Thymus (tissue), 11 donors: ENCODE results near the gene KANSL1. TPM values are rescaled to one million over a fixed set of nuclear protein-coding genes. Genes with fewer than 3 reads are reported as not detected.

Source experiments
- DNase-seq, 9 donors: peaks; one replicate each; pipeline ENCODE4 v3.0.0-alpha.2; 2013; ENCODE audit warnings: low spot score in 9 of 9, low read depth in 6 of 9, missing footprints in 1 of 9
- H3K27ac ChIP-seq, 2 donors: one replicate each; pipeline ENCODE4 v1.5.1; 2013; ENCODE audit warnings: control low read depth in 1 of 2, low read depth in 1 of 2, low read length in 1 of 2, mild to moderate bottlenecking in 1 of 2, moderate library complexity in 1 of 2
- H3K27me3 ChIP-seq, 2 donors: one replicate each; pipeline ENCODE4 v1.5.1; 2013; ENCODE audit warnings: low read length in 1 of 2; ENCODE audit not compliant: control insufficient read depth in 2 of 2, insufficient read depth in 1 of 2
- H3K36me3 ChIP-seq, 2 donors: one replicate each; pipeline ENCODE4 v1.5.1; 2013; ENCODE audit warnings: low read length in 1 of 2, mild to moderate bottlenecking in 1 of 2, moderate library complexity in 1 of 2; ENCODE audit not compliant: control insufficient read depth in 2 of 2, insufficient read depth in 2 of 2
- H3K4me1 ChIP-seq, 2 donors: one replicate each; pipeline ENCODE4 v1.5.1; 2013; ENCODE audit warnings: low read length in 2 of 2; ENCODE audit not compliant: control insufficient read depth in 2 of 2, insufficient read depth in 2 of 2
- H3K4me3 ChIP-seq, 2 donors: one replicate each; pipeline ENCODE4 v1.5.1; 2013; ENCODE audit warnings: low read length in 2 of 2, control low read depth in 1 of 2, mild to moderate bottlenecking in 1 of 2
- H3K9me3 ChIP-seq, 2 donors: one replicate each; pipeline ENCODE4 v1.5.1; 2013; ENCODE audit warnings: low read length in 1 of 2, mild to moderate bottlenecking in 1 of 2; ENCODE audit not compliant: control insufficient read depth in 2 of 2, insufficient read depth in 1 of 2
- WGBS: extraction: QIAGEN DNeasy Blood & Tissue Kit; methylation state at CpG from one replicate; pipeline ENCODE4 v1.1.7; 2013; 5-methylcytosine and 5-hydroxymethylcytosine counted together
- polyA plus RNA-seq: library from polyadenylated mRNA; stranded (reverse); fragments of 200-250 nt; gene quantifications from one replicate; pipeline ENCODE4 v1.2.3, GENCODE V29; 2013
- total RNA-seq: library from RNA; stranded (reverse); fragments of 120-200 nt; gene quantifications from one replicate; pipeline ENCODE4 v1.2.4, GENCODE V29; 2013
- donor health status: healthy.

The KANSL1 gene
- total and polyA plus RNA-seq, 2 donors: 22.3 to 101 TPM

- H3K36me3 ChIP-seq: no peaks in the 10 kb centered on the region
- whole genome bisulfite sequencing: 95% methylated on average over 10 of the region's 10 CpGs
- no peak overlapping the region for H3K4me3 ChIP-seq
- peaks cover 0 to 4% of the 10 kb centered on the region in 2 donors for H3K27me3 ChIP-seq
- no peaks in the 10 kb centered on the region for H3K9me3 ChIP-seq
- DNase-seq: no peak
- H3K27ac ChIP-seq: no peak overlapping the region
- no peaks in the 10 kb centered on the region for H3K4me1 ChIP-seq
Measured at GRCh38 chr17:45992904-45993303, 200.3 kb downstream of the KANSL1 start.

DNA sequence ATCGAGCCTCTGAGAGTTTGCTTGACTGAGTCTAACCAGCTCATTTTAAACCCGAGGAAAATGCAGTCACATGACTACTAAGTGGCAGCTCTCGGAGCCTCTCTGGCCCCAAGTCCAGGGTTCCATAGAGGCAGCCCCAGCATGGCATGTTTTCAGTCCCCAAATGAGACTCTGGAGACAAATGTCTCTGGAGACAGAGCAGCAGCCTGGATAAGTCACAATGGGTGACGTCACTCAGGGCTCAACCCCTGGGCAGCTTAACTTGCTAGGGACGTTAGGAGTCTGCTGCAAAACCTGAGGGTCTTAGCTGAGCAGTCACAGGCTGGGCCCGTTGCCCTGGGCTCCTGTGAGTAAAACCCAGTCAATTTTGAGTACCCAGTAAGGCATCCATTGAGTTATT, 201.1 kb downstream of the KANSL1 start:
- 92% methylated on average over 6 of the region's 6 CpGs for WGBS
- no peaks in the 10 kb centered on the region for H3K9me3 ChIP-seq
- peaks cover 0 to 4% of the 10 kb centered on the region in 2 donors for H3K27me3 ChIP-seq
- H3K4me1 ChIP-seq: no peaks in the 10 kb centered on the region
- H3K36me3 ChIP-seq: no peaks in the 10 kb centered on the region
- no peak overlapping the region for H3K4me3 ChIP-seq
- no peak for DNase-seq
- H3K27ac ChIP-seq: no peak overlapping the region

DNA sequence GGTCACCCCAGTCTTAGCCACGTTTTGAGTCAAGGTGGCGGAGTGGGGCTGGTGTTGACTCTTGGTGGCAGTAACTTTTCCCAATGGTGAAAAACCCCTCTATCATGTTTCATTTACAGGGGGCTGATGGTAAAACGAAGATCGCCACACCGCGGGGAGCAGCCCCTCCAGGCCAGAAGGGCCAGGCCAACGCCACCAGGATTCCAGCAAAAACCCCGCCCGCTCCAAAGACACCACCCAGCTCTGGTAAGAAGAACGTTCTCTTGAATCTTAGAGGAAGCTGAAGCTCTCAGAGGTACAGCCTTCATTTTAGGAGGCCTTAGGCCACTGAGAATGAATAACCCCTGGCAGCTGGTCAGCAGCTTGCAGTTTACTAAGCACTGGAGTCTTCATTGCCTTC, 201.9 kb downstream of the KANSL1 start:
- H3K4me1 ChIP-seq: no peaks in the 10 kb centered on the region
- H3K4me3 ChIP-seq: no peak overlapping the region
- peaks cover 0 to 5% of the 10 kb centered on the region in 2 donors for H3K27me3 ChIP-seq
- WGBS: 88% methylated on average over 10 of the region's 10 CpGs
- H3K36me3 ChIP-seq: no peaks in the 10 kb centered on the region
- no peak for DNase-seq
- H3K27ac ChIP-seq: no peak overlapping the region
- no peaks in the 10 kb centered on the region for H3K9me3 ChIP-seq

GRCh38 chr17:45990886-45991285, 202.3 kb downstream of the KANSL1 start:
- Histone ChIP-seq H3K9me3 (no peaks in the 10 kb centered on the region), H3K4me3 (no peak overlapping the region), H3K27ac (no peak overlapping the region), H3K4me1 (no peaks in the 10 kb centered on the region), H3K27me3 (peaks cover 0 to 9% of the 10 kb centered on the region in 2 donors), H3K36me3 (no peaks in the 10 kb centered on the region)
- DNase-seq: no peak
- 94% methylated on average over 6 of the region's 6 CpGs for WGBS

GRCh38 chr17:45989759-45990158, 203.5 kb downstream of the KANSL1 start:
- DNase-seq: no peak
- Histone ChIP-seq H3K36me3 (no peaks in the 10 kb centered on the region), H3K4me1 (no peaks in the 10 kb centered on the region), H3K4me3 (no peak overlapping the region), H3K27me3 (peaks cover 0 to 7% of the 10 kb centered on the region in 2 donors), H3K27ac (no peak overlapping the region), H3K9me3 (no peaks in the 10 kb centered on the region)
- 90% methylated on average over 3 of the region's 3 CpGs for WGBS

DNA sequence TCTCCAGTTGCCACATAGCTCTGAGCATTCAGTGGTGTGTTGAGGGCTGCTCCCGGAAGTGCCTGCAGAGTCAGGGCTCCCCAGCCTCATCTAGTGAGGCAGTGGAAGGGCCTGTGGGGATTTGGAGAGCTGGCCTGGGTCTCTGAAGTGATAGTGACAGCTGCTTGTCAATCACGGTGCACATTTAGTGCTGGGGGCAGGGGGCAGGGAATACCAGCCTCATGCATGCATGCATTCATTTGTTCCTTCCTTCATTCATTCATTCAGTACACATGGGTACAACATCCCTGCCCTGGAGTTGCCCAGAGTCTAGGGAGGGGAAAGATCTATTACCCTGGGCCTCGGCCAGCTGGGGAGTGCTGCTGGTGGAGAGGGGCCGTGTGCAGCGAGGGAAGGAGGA, 205.5 kb downstream of the KANSL1 start:
- Histone ChIP-seq H3K4me3 (no peak overlapping the region), H3K27ac (no peak overlapping the region), H3K36me3 (no peaks in the 10 kb centered on the region), H3K27me3 (peaks cover 0 to 10% of the 10 kb centered on the region in 2 donors), H3K9me3 (no peaks in the 10 kb centered on the region), H3K4me1 (no peaks in the 10 kb centered on the region)
- no peak for DNase-seq
- WGBS: 95% methylated on average over 5 of the region's 5 CpGs

DNA sequence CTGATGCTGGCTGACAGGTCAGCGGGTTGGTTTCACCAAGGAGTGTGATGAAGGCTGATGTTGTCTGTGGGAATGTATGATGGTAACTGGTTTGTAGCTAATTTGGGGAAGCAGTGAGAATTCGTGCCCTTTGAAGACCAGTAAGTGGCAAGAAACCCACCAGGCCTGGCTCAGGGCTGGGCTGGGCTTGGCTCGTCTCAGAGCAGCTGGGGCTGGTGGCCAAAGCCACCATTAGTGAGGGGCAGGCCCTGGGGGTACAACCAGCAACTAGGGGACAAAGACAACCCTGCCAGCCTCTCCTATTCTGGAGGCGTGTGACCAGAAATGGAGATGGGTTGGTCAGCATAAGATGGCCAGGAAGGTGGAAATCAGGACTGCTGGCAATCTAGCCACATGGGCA, 207.2 kb downstream of the KANSL1 start:
- DNase-seq: no peak
- Histone ChIP-seq H3K4me3 (no peak overlapping the region), H3K27me3 (peaks cover 0 to 12% of the 10 kb centered on the region in 2 donors), H3K9me3 (no peaks in the 10 kb centered on the region), H3K4me1 (no peaks in the 10 kb centered on the region), H3K27ac (no peak overlapping the region), H3K36me3 (no peaks in the 10 kb centered on the region)
- 94% methylated on average over 4 of the region's 4 CpGs for WGBS

GRCh38 chr17:45985447-45985846, 207.8 kb downstream of the KANSL1 start:
- Histone ChIP-seq H3K27ac (no peak overlapping the region), H3K4me1 (no peaks in the 10 kb centered on the region), H3K9me3 (no peaks in the 10 kb centered on the region), H3K36me3 (no peaks in the 10 kb centered on the region), H3K27me3 (peaks cover 0 to 15% of the 10 kb centered on the region in 2 donors), H3K4me3 (no peak overlapping the region)
- 88% methylated on average over 4 of the region's 4 CpGs for WGBS
- no peak for DNase-seq

DNA sequence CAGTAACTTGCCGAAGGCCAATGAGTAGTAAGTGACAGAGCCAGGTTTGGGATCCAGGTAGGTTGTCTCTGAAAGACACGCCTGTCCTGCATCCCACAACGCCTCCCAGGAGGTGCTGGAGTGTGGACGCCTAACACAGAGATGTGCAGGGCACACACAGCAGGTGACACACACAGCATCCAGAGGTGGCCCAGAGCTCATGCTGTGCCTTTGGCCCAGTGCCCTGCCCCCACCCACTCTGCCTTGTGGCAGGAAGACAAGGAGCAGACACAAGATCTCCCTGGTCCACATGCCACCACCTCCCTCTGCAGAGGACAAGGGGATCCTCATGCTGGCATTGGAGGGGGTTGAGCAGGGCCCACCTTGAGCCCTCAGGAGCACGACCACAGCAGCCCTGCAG, 208.9 kb downstream of the KANSL1 start:
- WGBS: 90% methylated on average over 5 of the region's 5 CpGs
- Histone ChIP-seq H3K27me3 (peaks cover 0 to 15% of the 10 kb centered on the region in 2 donors), H3K9me3 (no peaks in the 10 kb centered on the region), H3K36me3 (no peaks in the 10 kb centered on the region), H3K4me3 (no peak overlapping the region), H3K4me1 (no peaks in the 10 kb centered on the region), H3K27ac (no peak overlapping the region)
- DNase-seq: no peak
